Measurements from ENCODE around the gene NFXL1.

GRCh38 chr4:47838445-47838844, 75.9 kb downstream of the NFXL1 start:
- TF ChIP-seq CTCF (IDR thresholded peaks at IDR 0.05) (no peak), POLR2A (IDR thresholded peaks at IDR 0.05) (no peak)
